ENCODE data around the gene IDH2.

DNA sequence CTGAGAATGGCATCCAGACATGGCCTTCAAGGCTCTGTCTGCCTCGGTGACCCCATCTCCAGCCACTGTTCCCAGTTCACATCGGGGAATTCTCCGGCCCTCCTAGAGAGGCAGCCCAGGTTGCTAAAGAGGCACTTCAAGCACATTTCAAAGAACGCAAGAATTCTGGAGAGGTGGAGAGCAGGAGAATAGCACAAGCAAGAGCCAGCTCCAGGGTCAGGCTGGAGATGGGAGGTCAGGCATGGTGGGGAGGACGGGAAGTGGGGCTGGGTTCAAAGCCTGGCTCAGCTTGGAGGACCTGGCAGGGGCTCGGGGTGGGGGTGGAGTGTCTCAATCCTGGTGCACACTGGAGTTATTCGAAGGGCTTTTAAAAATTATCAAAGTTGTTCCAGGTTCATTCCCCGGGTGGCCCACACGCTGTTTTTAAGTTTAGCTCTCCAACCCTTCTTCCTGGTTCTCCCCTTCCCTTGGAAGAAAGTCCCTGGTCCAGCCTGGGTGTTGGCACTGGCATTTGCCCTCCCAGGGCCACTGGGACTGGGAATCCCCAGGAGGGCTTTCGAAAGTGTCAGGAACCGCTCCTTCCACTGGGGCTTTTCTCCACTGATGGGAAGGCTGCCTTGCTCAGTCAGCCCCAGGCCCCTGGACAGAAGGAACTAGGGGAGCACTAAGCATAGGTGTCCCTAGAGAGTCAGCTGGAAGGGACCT, 65.3 kb downstream of the IDH2 start:
- TF ChIP-seq EZH2 (IDR thresholded peaks at IDR 0.05; ENCODE audit: insufficient read depth, poor library complexity, severe bottlenecking), result no peak
- TF ChIP-seq EZH2phosphoT487 (IDR thresholded peaks at IDR 0.05; ENCODE audit: insufficient read depth, low read depth), result no peak
